ENCODE results near the gene ATF1.
A peak's percentile ranks its signal among the peaks of the same experiment; 100 is the strongest.
"Not testable (repeated sequence)": the region's sequence is repeated elsewhere in the genome, so short reads cannot be mapped to it uniquely, and the experiment has no call there.

Gene ATF1

DNA sequence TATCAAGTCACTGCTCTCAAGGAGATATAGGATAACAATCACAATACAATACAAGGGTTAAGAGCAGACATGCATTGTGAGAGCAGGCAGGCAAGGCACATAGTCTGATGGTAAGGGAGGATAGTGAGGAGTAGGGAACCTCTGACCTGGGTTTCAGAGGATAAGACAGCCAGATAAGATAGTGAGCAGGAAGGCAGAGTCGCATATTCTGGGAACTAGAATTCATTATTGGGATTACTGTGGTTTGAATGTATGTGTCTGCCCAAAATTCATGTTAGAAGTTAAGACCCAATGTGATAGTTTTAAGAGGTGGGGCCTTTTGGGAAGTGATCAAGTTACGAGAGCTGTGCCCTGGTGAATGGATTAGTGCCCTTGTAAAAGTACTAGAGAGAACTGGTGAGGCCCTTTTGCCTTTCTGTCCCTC is 14.4 kb upstream of the ATF1 start:
- DNase-seq, result no peak
- intact Hi-C loops (cut with DNase I), result no loop called here

DNA sequence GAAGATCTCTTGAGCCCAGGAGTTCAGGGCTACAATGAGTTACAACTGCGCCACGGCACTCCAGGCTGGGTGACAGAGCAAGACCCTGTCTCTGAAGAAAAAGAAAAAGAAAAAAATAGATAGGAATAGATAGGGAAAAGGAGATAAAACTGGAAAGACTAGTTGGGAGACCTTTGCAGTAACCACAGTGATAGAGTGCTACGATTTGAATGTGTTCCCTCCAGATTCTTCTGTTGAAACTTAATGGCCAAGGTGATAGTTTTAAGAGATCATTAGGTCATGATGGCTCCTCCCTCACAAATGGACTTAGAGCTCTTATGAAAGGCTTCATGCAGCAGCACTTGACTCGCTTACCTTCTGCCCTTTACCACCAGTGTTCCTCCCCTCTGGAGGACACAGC is 13.5 kb upstream of the ATF1 start:
- peak in 1 of 42 donors; percentile 34 for DNase-seq
- intact Hi-C loops (cut with DNase I), result no loop called here

DNA sequence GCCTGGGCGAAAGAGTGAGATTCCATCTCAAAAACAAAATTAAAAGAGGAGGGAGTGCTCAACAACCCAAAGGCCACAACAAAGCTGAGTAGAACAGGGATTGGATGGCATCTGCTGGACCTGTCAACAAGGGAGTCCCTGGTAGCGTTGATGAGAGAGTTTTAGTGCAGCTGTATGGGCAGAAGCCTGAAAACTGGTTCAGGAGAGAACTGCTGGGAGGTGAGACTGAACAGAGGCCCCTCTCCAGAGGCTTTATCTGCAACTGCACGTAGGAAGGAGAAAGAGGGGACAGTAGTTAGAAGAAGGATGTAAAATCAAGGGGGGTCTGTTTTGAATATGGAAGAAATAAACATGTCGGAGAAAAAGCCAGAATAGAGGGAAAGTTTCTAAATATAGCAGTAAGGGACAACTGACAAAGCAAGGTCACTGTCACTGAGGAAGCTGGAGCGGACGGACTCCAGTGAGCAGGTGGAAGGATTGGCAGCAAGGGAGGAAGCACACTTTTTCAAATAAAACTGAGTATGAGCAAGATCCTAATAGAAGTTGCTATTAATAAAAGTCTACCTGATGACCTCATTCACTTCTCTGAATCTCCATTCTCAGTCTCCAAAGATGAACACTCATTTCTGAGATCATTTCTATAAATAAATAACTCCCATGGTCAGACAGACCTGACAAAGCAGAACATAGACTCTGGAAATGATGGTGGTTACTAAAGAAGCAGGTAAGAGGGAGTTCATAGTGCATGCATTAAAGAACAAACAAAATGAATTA is 11.8 kb upstream of the ATF1 start:
- no peak for DNase-seq
- intact Hi-C loops (cut with DNase I), result no loop called here

DNA sequence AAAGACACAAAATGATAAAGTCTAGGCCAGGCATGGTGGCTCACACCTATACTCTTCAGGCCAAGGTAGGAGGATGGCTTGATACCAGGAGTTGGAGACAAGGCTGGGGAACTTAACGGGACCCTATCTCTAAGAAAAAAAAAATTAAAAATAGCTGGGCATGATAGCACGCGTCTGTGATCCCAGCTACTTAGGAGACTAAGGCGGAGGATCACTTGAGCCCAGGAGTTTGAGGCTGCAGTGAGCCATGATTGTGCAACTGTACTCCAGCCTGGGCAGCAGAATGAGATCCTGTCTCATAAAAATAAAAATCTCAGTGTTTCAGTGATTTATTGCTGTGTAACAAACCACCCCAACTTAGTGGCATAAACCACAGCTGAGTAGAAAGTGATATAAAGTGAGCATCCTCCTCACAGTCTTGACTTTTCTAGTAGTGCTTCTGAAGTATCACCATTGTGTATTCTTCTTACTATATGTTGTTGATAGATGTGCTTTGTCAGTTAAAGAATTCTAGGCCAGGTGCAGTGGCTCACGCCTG is 10.6 kb upstream of the ATF1 start:
- intact Hi-C loops (cut with DNase I), result no loop called here
- DNase-seq, result no peak

DNA sequence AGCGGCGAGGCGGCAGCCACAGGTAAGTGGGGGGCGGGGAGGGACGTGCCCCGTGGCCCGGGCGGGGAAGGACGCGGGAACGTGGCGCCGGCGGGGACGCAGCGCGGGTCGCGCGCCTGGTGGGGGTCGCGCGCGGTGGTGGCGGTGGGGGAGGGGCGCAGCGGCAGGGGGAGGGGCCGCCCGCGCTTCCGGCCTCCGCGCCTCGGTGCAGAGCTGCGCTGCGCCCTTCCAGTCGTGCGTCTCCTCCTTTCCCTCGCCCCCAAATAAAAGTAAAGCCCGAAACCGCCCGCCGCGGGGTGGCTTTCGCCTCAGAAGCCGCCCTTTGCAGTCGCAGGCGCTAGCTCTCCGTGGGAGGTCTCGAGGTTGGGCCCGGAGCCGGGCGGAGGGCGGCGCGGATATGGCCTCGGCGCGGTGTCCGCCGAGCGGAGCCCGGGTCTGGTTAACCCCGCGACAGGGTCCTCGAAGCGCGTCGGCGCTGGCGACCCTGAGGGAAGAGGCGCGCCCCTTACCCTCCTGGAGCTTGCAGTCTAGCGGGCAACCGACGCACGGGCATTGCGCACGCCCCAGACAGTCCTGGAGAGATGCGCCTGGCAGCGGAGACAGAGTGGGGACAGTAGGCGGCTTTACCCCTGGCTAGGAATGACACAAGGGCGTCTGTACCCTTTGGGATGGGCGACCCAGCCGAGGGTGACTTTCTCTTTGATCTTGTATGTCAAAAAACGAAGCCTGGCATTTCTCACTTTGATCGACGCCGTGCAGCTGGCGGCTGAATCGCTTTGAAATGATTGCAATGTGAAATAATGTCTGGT is 589 bp downstream of the ATF1 start:
- intact Hi-C loops (cut with DNase I), result loop anchor here (2.0 to 10.0 kb wide), 4 partner anchors 230 to 580 kb away; partner anchors contain the start of genes CELA1 and SLC11A2

DNA sequence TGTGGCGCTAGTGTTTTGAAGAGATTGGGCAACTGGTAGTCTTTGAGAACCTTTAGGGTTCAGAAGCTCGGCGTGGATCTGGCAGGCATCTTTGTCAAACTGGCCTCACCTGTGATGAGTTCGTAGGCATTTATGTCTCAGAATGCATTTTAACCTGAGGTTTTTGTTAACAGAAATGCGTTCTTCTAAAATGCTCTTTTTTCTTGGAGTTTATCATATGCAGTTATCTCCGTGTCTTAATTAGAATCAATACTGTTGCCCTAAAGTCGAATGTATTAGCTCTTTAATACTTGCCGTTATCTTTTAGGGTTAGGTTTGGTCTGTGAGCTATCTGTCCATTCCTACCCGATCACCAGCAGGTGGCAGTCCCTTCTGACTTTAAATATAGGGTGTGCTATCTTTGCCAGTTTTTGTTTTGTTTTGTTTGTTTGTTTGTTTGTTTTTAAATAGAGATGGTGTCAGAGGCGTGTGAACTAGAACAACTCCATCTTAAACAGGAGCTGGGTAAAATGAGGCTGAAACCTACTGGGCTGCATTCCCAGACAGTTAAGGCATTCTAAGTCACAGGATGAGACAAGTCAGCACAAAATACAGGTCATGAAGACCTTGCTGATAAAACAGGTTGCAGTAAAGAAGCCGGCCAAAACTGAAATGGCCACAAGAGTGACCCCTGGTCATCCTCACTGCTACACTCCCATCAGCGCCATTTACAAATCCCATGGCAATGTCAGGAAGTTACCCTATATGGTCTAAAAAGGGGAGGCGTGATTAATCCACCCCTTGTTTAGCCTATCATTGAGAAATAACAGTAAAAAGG is 1.4 kb downstream of the ATF1 start:
- peak in 36 of 42 donors; percentile 19 to 78 (median 46) for DNase-seq
- intact Hi-C loops (cut with DNase I), result loop anchor here (2.0 to 10.0 kb wide), 4 partner anchors 229 to 579 kb away; partner anchors contain the start of genes CELA1 and SLC11A2

More for the DNA sequence above, 589 bp downstream of the ATF1 start:
- DNase-seq, result peak in 41 of 42 donors; percentile 9 to 85 (median 58)

GRCh38 chr12:50768391-50768790 is 4.5 kb downstream of the ATF1 start:
- intact Hi-C loops (cut with DNase I), result loop anchor here (10.0 kb wide), 3 partner anchors 226 to 576 kb away; partner anchors contain the start of genes CELA1 and SLC11A2

DNA sequence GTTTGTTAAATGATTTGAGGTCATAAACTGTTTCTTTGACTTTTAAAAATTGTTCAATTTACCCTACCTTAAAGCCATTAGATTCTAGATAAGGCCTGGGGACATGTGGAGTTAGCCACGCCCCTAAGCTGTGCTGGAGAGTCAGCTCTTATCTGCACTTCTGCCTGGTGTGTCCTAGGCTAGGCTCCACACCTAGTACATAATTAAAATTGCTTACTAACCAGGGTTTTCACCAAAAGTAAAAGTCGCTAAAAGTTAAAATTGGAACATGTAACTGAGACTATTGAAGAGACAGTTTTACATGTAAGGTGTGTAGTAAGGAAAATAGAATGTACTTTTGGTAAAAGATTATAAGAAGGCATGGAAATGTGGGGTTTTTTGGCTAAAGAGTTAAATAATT is 4.9 kb downstream of the ATF1 start:
- DNase-seq, result not testable (repeated sequence)
- intact Hi-C loops (cut with DNase I), result loop anchor here (10.0 kb wide), 3 partner anchors 226 to 576 kb away; partner anchors contain the start of genes CELA1 and SLC11A2

More at GRCh38 chr12:50768391-50768790, 4.5 kb downstream of the ATF1 start:
- DNase-seq, result no peak

DNA sequence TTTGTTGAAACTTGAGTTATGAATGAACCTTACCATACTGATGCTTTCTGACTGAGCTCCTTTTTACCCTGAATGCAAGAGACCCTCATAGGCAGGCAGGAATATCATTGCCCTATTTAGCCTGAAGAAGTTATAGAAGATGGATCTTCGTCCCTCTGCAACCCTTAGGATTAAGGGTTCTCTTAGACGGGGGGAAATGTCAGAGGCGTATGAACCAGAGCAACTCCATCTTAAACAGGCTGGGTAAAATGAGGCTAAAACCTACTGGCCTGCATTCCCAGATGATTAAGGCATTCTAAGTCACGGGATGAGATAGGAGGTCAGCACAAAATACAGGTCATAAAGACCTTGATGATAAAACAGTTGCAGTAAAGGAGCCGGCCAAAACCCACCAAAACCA is 7.5 kb downstream of the ATF1 start:
- intact Hi-C loops (cut with DNase I), result no loop called here
- no peak for DNase-seq

DNA sequence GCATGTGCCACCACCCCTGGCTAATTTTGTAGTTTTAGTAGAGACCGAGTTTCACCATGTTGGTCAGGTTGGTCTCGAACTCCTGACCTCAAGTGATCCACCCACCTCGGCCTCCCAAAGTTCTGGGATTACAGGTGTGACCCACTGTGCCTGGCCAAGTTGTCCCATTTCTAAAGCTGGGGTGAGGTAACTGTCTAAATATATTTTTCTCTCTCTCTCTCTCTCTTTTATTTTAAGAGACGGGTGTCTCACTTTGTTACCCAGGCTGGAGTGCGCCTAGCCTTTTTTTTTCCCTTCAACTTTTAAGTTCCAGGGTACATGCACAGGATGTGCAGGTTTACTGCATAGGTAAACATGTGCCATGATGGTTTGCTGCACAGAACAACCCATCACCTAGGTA is 8.6 kb downstream of the ATF1 start:
- intact Hi-C loops (cut with DNase I), result no loop called here
- no peak for DNase-seq

DNA sequence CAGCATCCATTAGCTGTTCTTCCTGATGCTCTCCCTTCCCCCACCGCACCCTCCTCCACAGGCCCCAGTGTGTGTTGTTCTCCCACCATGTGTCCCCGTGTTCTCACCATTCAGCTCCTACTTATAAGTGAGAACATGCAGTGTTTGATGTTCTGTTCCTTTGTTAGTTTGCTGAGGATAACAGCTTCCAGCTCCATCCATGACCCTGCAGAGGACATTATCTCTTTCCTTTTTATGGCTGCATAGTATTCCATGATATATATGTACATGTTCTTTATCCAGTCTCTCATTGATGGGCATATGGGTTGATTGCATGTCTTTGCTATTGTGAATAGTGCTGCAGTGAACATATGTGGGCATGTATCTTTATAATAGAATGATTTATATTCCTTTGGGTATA is 9.0 kb downstream of the ATF1 start:
- no peak for DNase-seq
- intact Hi-C loops (cut with DNase I), result no loop called here

DNA sequence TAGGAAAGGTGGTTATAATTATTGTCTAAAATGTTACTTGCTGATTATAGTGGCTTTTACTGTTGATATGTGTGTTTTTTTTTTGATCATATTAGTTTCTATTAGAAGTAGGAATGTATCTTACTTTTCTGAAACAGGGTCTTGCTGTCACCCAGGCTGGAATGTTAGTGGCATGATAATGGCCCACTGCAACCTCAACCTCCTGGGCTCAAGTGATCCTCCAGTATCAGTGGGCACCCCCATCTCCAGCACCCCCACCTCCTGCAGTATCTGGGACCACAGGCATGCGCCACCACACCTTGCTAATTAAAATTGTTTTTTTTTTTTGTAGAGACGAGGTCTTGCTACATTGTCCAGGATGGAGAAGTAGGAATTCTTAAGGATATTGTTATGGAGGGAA is 11.3 kb downstream of the ATF1 start:
- DNase-seq, result no peak
- intact Hi-C loops (cut with DNase I), result no loop called here

GRCh38 chr12:50776749-50777728 is 13.1 kb downstream of the ATF1 start:
- intact Hi-C loops (cut with DNase I), result no loop called here

DNA sequence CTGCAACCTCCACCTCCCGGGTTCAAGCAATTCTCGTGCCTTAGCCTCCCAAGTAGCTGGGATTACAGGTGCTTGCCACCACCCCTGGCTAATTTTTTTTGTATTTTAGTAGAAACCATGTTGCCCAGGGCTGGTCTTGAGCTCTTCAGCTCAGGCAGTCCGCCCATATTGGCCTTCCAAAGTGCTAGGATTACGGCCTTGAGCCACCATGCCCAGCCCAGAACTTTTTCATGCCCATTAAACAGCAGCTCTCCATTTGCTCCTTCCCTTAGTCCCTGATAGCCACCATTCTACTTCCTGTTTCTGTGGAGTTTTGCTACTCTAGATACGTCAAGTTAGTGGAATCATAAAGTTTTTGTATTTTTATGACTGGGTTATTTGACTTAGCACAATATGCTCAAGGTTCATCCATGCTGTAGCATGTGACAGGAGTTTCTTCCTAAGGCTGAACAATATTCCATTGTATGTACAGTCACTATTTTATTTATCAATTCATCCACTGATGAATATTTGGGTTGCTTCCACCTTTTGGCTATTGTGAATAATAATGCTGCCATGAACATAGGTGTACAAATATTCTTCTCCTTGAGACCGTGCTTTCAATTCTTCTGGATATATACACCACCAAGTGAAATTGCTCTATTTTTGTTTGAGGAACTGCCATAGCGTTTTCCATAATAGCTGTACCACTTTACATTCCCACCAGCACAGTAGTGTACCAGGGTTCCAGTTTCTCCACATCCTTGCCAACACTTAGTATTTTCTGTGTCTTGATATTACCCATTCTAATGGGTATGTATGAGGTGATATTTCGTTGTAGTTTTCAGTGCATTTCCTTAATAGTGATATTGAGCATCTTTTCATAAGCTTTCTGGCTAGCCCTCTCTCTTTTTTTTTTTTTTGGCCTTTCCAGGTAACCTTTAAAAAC is 15.0 kb downstream of the ATF1 start:
- DNase-seq, result no peak
- intact Hi-C loops (cut with DNase I), result no loop called here

More at GRCh38 chr12:50776749-50777728, 13.1 kb downstream of the ATF1 start:
- no peak for DNase-seq

DNA sequence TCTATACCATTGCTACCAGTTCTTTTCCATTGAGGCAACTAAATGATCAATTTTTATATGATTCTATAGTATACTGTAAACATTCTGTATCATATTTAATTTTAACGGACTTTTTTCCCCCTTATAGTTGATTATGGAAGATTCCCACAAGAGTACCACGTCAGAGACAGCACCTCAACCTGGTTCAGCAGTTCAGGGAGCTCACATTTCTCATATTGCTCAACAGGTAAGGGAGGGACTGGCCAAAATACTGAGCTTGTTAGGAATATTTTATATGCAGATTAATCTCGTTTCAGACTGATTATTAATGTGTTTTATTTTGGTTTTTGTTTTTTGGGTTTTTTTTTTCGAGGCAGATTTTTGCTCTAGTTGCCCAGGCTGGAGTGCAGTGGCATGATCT is 16.1 kb downstream of the ATF1 start:
- intact Hi-C loops (cut with DNase I), result no loop called here
- DNase-seq, result no peak

DNA sequence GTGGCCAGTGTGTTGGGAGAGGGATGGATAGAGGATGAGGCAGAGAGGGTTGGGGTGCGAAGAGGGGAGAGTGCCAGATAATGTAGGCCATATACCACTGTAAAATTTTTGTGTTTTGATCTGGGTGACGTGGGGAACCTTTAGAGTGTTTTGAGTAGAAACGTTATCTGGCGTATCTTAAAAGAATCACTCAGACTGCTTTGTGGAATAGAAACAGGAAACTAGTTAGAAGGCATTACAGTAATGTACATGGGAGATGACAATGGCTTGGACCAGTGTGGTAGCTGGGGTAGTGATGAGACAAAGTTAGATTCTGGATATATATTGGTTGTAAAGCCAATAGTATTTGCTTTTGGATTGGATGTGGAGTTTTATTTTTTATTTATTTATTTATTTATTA is 20.6 kb downstream of the ATF1 start:
- no peak for DNase-seq
- intact Hi-C loops (cut with DNase I), result no loop called here
